HCT116 (cell line): ENCODE data around the gene PF4V1. TPM values are rescaled to one million over a fixed set of nuclear protein-coding genes. Genes with fewer than 3 reads are reported as not detected.

Experiments
- ATAC-seq: fragments of 200-7000 bp; cut with Tn5 transposase; 2 replicates; pipeline ENCODE4 v1.9.1; 2020; ENCODE audit warnings: mild to moderate bottlenecking, moderate library complexity
- BruUV-seq: library from RNA; stranded (reverse); fragments of 400-500 nt; replicated peaks from 2 replicates; lab custom pipeline; 2021; lab: Mats Ljungman, UMichigan
- CTCF ChIA-PET: fragments of 300-600 bp; sonication (Branson Sonifier 250); formaldehyde crosslinking; loops from one replicate; lab custom pipeline; 2021; ENCODE audit warnings: antibody characterized with exemption; lab: Charles Lee
- POLR2A ChIA-PET: fragments of 300-600, 350-600 bp; sonication (Branson Sonifier 250); formaldehyde crosslinking; loops from one replicate; lab custom pipeline; 2021; ENCODE audit warnings: antibody characterized with exemption; lab: Charles Lee
- RAD21 ChIA-PET, 2 experiments: fragments of 300-600 bp; sonication (Branson Sonifier 250); formaldehyde crosslinking; loops; one replicate each; lab custom pipeline; 2023; ENCODE audit warnings: low total read pairs in 2 of 2; ENCODE audit not compliant: uncharacterized antibody in 2 of 2, unreplicated experiment in 2 of 2, low non-redundant PET in 1 of 2; lab: Charles Lee
- DNase-seq: peaks from one replicate; pipeline ENCODE4 v3.0.0-alpha.2; 2010; ENCODE audit warnings: low read depth, low spot score
- H2AFZ ChIP-seq: fragments of 200-600 bp; shearing (Covaris generic), sonication (generic); 2 replicates; pipeline ENCODE4 v1.6.1; 2017; ENCODE audit warnings: low read depth, mixed run types, mixed read lengths, antibody characterized with exemption, low read length; ENCODE audit not compliant: poor library complexity, severe bottlenecking
- H3K27ac ChIP-seq: 2 replicates; pipeline ENCODE4 v1.5.1; 2012; ENCODE audit warnings: low read depth, low read length
- H3K27me3 ChIP-seq: fragments of 200-600 bp; sonication (generic); 2 replicates; pipeline ENCODE4 v1.6.1; 2016; ENCODE audit warnings: mixed run types, low read length, mixed read lengths; ENCODE audit not compliant: insufficient read depth
- H3K36me3 ChIP-seq, 2 experiments: fragments of 200-500 bp in 1 of 2; fragments of 200-600 bp in 1 of 2; sonication (Bioruptor generic) in 1 of 2; sonication (generic) in 1 of 2; 2 replicates each; pipeline versions ENCODE4 v1.5.1 to v1.6.1; 2014 to 2016; ENCODE audit warnings: low read length in 2 of 2, inconsistent platforms in 1 of 2, mixed read lengths in 1 of 2, mixed run types in 1 of 2; ENCODE audit not compliant: insufficient read depth in 2 of 2, control insufficient read depth in 1 of 2
- H3K4me1 ChIP-seq, 2 experiments: fragments of 200-600 bp in 1 of 2; sonication (generic) in 1 of 2; 2 replicates each; pipeline versions ENCODE4 v1.5.1 to v1.6.1; 2012 to 2017; ENCODE audit warnings: low read length in 2 of 2, inconsistent platforms in 1 of 2, mild to moderate bottlenecking in 1 of 2, mixed read lengths in 1 of 2, mixed run types in 1 of 2, moderate library complexity in 1 of 2; ENCODE audit not compliant: insufficient read depth in 2 of 2, control insufficient read depth in 1 of 2
- H3K4me2 ChIP-seq: fragments of 200-600 bp; sonication (generic); 2 replicates; pipeline ENCODE4 v1.6.1; 2017; ENCODE audit warnings: mixed run types, low read length, mixed read lengths
- H3K4me3 ChIP-seq, 2 experiments: fragments of 200-600 bp in 1 of 2; sonication (generic) in 1 of 2; replicated peaks in 1 of 2; 2 replicates each; pipeline ENCODE4 v1.5.1; 2011 to 2016; ENCODE audit warnings: low read length in 2 of 2, control low read depth in 1 of 2, low read depth in 1 of 2, mild to moderate bottlenecking in 1 of 2, mixed read lengths in 1 of 2, mixed run types in 1 of 2
- H3K79me2 ChIP-seq: fragments of 200-600 bp; sonication (generic); 2 replicates; pipeline ENCODE4 v1.6.1; 2017; ENCODE audit warnings: mild to moderate bottlenecking, mixed run types, low read length, moderate library complexity, mixed read lengths; ENCODE audit not compliant: insufficient read depth
- H3K9ac ChIP-seq: fragments of 200-600 bp; sonication (generic); 2 replicates; pipeline ENCODE4 v1.6.1; 2016; ENCODE audit warnings: low read length, mixed read lengths
- H3K9me2 ChIP-seq: fragments of 200-600 bp; sonication (generic), shearing (Covaris generic); 2 replicates; pipeline ENCODE4 v1.6.1; 2017; ENCODE audit warnings: mixed run types, mild to moderate bottlenecking, moderate library complexity; ENCODE audit not compliant: insufficient read depth
- H3K9me3 ChIP-seq, 2 experiments: fragments of 200-500 bp in 1 of 2; fragments of 200-600 bp in 1 of 2; sonication (Bioruptor generic) in 1 of 2; sonication (generic) in 1 of 2; 2 replicates each; pipeline ENCODE4 v1.6.1; 2014 to 2017; ENCODE audit warnings: low read length in 2 of 2, mixed read lengths in 2 of 2, inconsistent platforms in 1 of 2, low read depth in 1 of 2, mild to moderate bottlenecking in 1 of 2, mixed run types in 1 of 2, moderate library complexity in 1 of 2; ENCODE audit not compliant: control insufficient read depth in 1 of 2, insufficient read depth in 1 of 2
- H4K20me1 ChIP-seq: fragments of 200-600 bp; sonication (generic), shearing (Covaris generic); 2 replicates; pipeline ENCODE4 v1.6.1; 2017; ENCODE audit warnings: mixed run types, mild to moderate bottlenecking, moderate library complexity; ENCODE audit not compliant: insufficient read depth
- ATF3 ChIP-seq: IDR thresholded peaks from 2 replicates; pipeline ENCODE4 v1.6.1; 2012
- CBX3 ChIP-seq: IDR thresholded peaks from 2 replicates; pipeline ENCODE4 v1.6.1; 2012; ENCODE audit warnings: low read depth
- CEBPB ChIP-seq: IDR thresholded peaks from 2 replicates; pipeline ENCODE4 v1.6.1; 2012; ENCODE audit warnings: low read depth
- CTCF ChIP-seq, 3 experiments: fragments of 200-600 bp in 1 of 3; sonication (generic) in 1 of 3; IDR thresholded peaks in 2 of 3; conservative IDR thresholded peaks in 1 of 3; 2 replicates each; pipeline ENCODE4 v1.5.1; 2012 to 2017; ENCODE audit warnings: low read depth in 2 of 3, low read length in 2 of 3, antibody characterized with exemption in 1 of 3, borderline replicate concordance in 1 of 3, control low read depth in 1 of 3, mild to moderate bottlenecking in 1 of 3, mixed read lengths in 1 of 3, mixed run types in 1 of 3, moderate library complexity in 1 of 3; ENCODE audit not compliant: insufficient read depth in 1 of 3
- EZH2phosphoT487 ChIP-seq: fragments of 200-600 bp; IDR thresholded peaks from 2 replicates; pipeline ENCODE4 v1.6.1; 2018; ENCODE audit warnings: antibody characterized with exemption, borderline replicate concordance
- FOSL1 ChIP-seq: IDR thresholded peaks from 2 replicates; pipeline ENCODE4 v1.6.1; 2012; ENCODE audit warnings: low read depth
- JUND ChIP-seq: IDR thresholded peaks from 2 replicates; pipeline ENCODE4 v1.6.1; 2012
- MAX ChIP-seq: IDR thresholded peaks from 2 replicates; pipeline ENCODE4 v1.6.1; 2012
- POLR2AphosphoS5 ChIP-seq: IDR thresholded peaks from 2 replicates; pipeline ENCODE4 v1.6.1; 2011; ENCODE audit warnings: mild to moderate bottlenecking, low read depth, low read length, moderate library complexity
- RAD21 ChIP-seq: IDR thresholded peaks from 2 replicates; pipeline ENCODE4 v1.6.1; 2012; ENCODE audit warnings: low read depth, mild to moderate bottlenecking
- REST ChIP-seq: IDR thresholded peaks from 2 replicates; pipeline ENCODE4 v1.6.1; 2012; ENCODE audit warnings: low read depth
- SIN3A ChIP-seq: IDR thresholded peaks from 2 replicates; pipeline ENCODE4 v1.6.1; 2012; ENCODE audit warnings: low read depth
- SP1 ChIP-seq: IDR thresholded peaks from 2 replicates; pipeline ENCODE4 v1.6.1; 2012; ENCODE audit warnings: low read depth
- TCF7L2 ChIP-seq: IDR thresholded peaks from 2 replicates; pipeline ENCODE4 v1.7.0; 2011; ENCODE audit warnings: borderline replicate concordance, inconsistent platforms; ENCODE audit not compliant: insufficient read depth, insufficient read length; ENCODE audit errors: extremely low read depth
- YY1 ChIP-seq: IDR thresholded peaks from 2 replicates; pipeline ENCODE4 v1.6.1; 2011; ENCODE audit warnings: low read length, low read depth, moderate library complexity, mild to moderate bottlenecking; ENCODE audit not compliant: insufficient replicate concordance; ENCODE audit errors: extremely low read depth
- ZFX ChIP-seq: fragments of 450-650 bp; IDR thresholded peaks from 2 replicates; pipeline ENCODE4 v1.6.1; 2017
- ZNF274 ChIP-seq: fragments of 200-500 bp; sonication (Bioruptor generic); IDR thresholded peaks from 2 replicates; pipeline ENCODE4 v1.6.1; 2014; ENCODE audit warnings: mild to moderate bottlenecking, low read depth, low read length, inconsistent platforms
- intact Hi-C: fragments of 100-400 bp; cut with micrococcal nuclease; formaldehyde crosslinking; loops from 2 replicates; pipeline ENCODE4 v1.10.0; 2022
- total RNA-seq: library from RNA; stranded (reverse); gene quantifications from one replicate; pipeline ENCODE4 v1.2.1, GENCODE V29; 2021; ENCODE audit not compliant: unreplicated experiment

PF4V1 gene
- total RNA-seq, 1 experiment from 2014 or later = not detected

GRCh38 chr4:73836373-73837279, 16.5 kb upstream of the PF4V1 start, which contains the start of gene CXCL6:
CXCL6 (plus strand) TSS chr4:73836678; CDS start chr4:73836751, 73 bp downstream.
- Histone ChIP-seq H3K4me3 (no peak within 1 kb of the TSS), H3K27me3 (no peaks in the 10 kb centered on the region), H3K79me2 (no peaks in the 10 kb centered on the region), H3K9ac (no peak within 1 kb of the TSS), H3K4me2 (no peak within 1 kb of the TSS), H3K9me2 (no peaks in the 10 kb centered on the region), H3K36me3 (no peaks in the 10 kb centered on the region), H2AFZ (no peak within 1 kb of the TSS), H3K27ac (no peak within 1 kb of the TSS), H4K20me1 (no peaks in the 10 kb centered on the region), H3K9me3 (no peaks in the 10 kb centered on the region), H3K4me1 (no peaks in the 10 kb centered on the region)
- no peak for ATAC-seq
- ChIA-PET CTCF (no interaction called here), POLR2A (no interaction called here), RAD21 (no interaction called here)
- intact Hi-C loops = no loop called here
- BruUV-seq = no TSS peak
- no peak for DNase-seq
- TF ChIP-seq MAX (no peak), SP1 (no peak), REST (no peak), TCF7L2 (no peak), YY1 (no peak), SIN3A (no peak), ZFX (no peak), POLR2AphosphoS5 (no peak), ATF3 (no peak), FOSL1 (no peak), CBX3 (no peak), CTCF (IDR thresholded peaks at IDR 0.05 in 2 of 3, conservative IDR thresholded peaks at IDR 0.05 in 1 of 3; ENCODE audit: borderline replicate concordance in 1 of 3, insufficient read depth in 1 of 3, low read depth in 2 of 3, low read length in 2 of 3) (no peak), ZNF274 (no peak), RAD21 (no peak), EZH2phosphoT487 (no peak), CEBPB (no peak), JUND (no peak)
